ENCODE results near the gene CEP70.
"Not testable (repeated sequence)": the region's sequence is repeated elsewhere in the genome, so short reads cannot be mapped to it uniquely, and the experiment has no call there.

Gene CEP70

GRCh38 chr3:138600100-138600745, 6.2 kb upstream of the CEP70 start:
- TF ChIP-seq CTCF (conservative IDR thresholded peaks at IDR 0.05; ENCODE audit: low read length): no peak
- DNase-seq (ENCODE audit: low read depth): peak; percentile 42
- no peak overlapping the region for H3K4me3 ChIP-seq (ENCODE audit: low read length)

GRCh38 chr3:138598534-138598933, 4.5 kb upstream of the CEP70 start:
- no peak overlapping the region for H3K4me3 ChIP-seq (ENCODE audit: low read length)
- TF ChIP-seq CTCF (conservative IDR thresholded peaks at IDR 0.05; ENCODE audit: low read length): no peak
- DNase-seq (ENCODE audit: low read depth): no peak

GRCh38 chr3:138597186-138597976, 3.3 kb upstream of the CEP70 start:
- H3K4me3 ChIP-seq (ENCODE audit: low read length): not testable (repeated sequence)

GRCh38 chr3:138594935-138595610, 1.0 kb upstream of the CEP70 start:
- H3K4me3 ChIP-seq (ENCODE audit: low read length): no peak overlapping the region
- no peak for TF ChIP-seq CTCF (conservative IDR thresholded peaks at IDR 0.05; ENCODE audit: low read length)
- DNase-seq (ENCODE audit: low read depth): no peak

More at GRCh38 chr3:138597186-138597976, 3.3 kb upstream of the CEP70 start:
- DNase-seq (ENCODE audit: low read depth): not testable (repeated sequence)

GRCh38 chr3:138593488-138594149, 441 bp downstream of the CEP70 start:
- H3K4me3 ChIP-seq (ENCODE audit: low read length): peak overlapping the region; percentile 92
- peak; percentile 3 for DNase-seq (ENCODE audit: low read depth)
- TF ChIP-seq CTCF (conservative IDR thresholded peaks at IDR 0.05; ENCODE audit: low read length): no peak

- DNase-seq (ENCODE audit: low read depth): no peak
- TF ChIP-seq CTCF (conservative IDR thresholded peaks at IDR 0.05; ENCODE audit: low read length): no peak
- H3K4me3 ChIP-seq (ENCODE audit: low read length): no peak overlapping the region
Measured at GRCh38 chr3:138591392-138591791, 2.7 kb downstream of the CEP70 start.

- no peak for TF ChIP-seq CTCF (conservative IDR thresholded peaks at IDR 0.05; ENCODE audit: low read length)
- no peak for DNase-seq (ENCODE audit: low read depth)
- H3K4me3 ChIP-seq (ENCODE audit: low read length): no peak overlapping the region
Measured at GRCh38 chr3:138588445-138588844, 5.6 kb downstream of the CEP70 start.

All from AG10803 (cell line).